ENCODE data around the gene CLASP1. TPM values are rescaled to one million over a fixed set of nuclear protein-coding genes. Genes with fewer than 3 reads are reported as not detected.

The CLASP1 gene
- total RNA-seq, 1 experiment from 2014 or later = 49.2 TPM

DNA sequence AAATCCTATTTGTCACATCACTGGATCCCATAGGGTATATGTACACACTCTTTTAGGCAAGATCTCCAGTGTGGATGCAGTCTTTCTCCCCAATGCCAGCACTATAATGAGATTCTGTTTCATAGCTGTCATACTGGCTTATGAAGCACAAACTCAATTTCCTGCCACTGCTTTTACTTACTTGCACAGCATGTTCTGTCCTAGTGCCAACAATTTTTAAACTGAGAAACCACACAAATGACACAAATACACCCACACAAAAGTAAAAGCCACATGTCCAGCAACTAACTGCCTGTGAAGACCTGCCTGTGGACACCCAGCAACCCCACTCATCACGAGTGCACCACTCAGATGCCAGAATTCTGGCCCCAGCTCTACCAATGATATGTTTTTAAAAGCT, 148.2 kb downstream of the CLASP1 start:
- Histone ChIP-seq H3K27me3 (ENCODE audit: control insufficient read depth, insufficient read depth, low read length) (no peaks in the 10 kb centered on the region), H3K27ac (ENCODE audit: low read length) (no peak overlapping the region), H3K4me3 (ENCODE audit: low read depth in 2 of 2, low read length in 2 of 2) (no peak overlapping the region), H3K9me3 (ENCODE audit: control insufficient read depth, insufficient read depth, low read depth, low read length) (no peaks in the 10 kb centered on the region), H3K36me3 (ENCODE audit: control insufficient read depth, insufficient read depth, low read length) (peaks cover 6% of the 10 kb centered on the region; the same call in 1 of the 2 replicates), H3K4me1 (ENCODE audit: control insufficient read depth, insufficient read depth, low read length) (no peaks in the 10 kb centered on the region)
- TF ChIP-seq TCF7L2 (IDR thresholded peaks at IDR 0.05; ENCODE audit: low read depth, low read length) = no peak
- no TSS peak for BruUV-seq (replicated peaks)
- intact Hi-C loops (cut with micrococcal nuclease; ENCODE audit: unreplicated experiment) (no loop called here), in situ Hi-C loops (cut with HindIII; ENCODE audit: low pct_unique_long_range_greater_than_20kb, low sequenced_read_pairs) (no loop called here)
- ChIA-PET CTCF (no interaction called here), POLR2A (no interaction called here)
- no peak for ATAC-seq
- no peak for DNase-seq (ENCODE audit: low read depth, low spot score)

DNA sequence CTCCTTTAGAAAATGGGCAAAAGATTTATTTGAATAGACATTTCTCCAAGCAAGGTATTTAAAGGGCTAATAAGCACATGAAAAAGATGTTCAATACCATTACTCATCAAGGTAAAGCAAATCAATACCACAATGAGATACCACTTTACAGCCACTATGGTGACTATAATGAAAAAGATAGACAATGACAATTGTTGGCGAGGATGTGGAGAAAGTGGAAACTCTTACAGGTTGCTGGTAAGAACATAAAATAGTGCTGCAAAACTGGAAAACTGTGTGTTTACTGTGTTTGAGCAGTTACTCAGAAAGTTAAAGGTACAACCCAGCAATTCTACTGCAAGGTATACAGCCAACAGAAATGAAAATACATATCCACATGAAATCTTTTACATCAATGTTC, 150.5 kb downstream of the CLASP1 start:
- TF ChIP-seq, protein P1, sequence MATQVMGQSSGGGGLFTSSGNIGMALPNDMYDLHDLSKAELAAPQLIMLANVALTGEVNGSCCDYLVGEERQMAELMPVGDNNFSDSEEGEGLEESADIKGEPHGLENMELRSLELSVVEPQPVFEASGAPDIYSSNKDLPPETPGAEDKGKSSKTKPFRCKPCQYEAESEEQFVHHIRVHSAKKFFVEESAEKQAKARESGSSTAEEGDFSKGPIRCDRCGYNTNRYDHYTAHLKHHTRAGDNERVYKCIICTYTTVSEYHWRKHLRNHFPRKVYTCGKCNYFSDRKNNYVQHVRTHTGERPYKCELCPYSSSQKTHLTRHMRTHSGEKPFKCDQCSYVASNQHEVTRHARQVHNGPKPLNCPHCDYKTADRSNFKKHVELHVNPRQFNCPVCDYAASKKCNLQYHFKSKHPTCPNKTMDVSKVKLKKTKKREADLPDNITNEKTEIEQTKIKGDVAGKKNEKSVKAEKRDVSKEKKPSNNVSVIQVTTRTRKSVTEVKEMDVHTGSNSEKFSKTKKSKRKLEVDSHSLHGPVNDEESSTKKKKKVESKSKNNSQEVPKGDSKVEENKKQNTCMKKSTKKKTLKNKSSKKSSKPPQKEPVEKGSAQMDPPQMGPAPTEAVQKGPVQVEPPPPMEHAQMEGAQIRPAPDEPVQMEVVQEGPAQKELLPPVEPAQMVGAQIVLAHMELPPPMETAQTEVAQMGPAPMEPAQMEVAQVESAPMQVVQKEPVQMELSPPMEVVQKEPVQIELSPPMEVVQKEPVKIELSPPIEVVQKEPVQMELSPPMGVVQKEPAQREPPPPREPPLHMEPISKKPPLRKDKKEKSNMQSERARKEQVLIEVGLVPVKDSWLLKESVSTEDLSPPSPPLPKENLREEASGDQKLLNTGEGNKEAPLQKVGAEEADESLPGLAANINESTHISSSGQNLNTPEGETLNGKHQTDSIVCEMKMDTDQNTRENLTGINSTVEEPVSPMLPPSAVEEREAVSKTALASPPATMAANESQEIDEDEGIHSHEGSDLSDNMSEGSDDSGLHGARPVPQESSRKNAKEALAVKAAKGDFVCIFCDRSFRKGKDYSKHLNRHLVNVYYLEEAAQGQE (IDR thresholded peaks at IDR 0.05; ENCODE audit: insufficient read depth in 1 of 2, low read depth in 2 of 2, low read length in 1 of 2) = no peak
- TF ChIP-seq TCF7L2 (IDR thresholded peaks at IDR 0.05; ENCODE audit: low read depth, low read length) (no peak), SIN3A (IDR thresholded peaks at IDR 0.05; ENCODE audit: borderline replicate concordance, insufficient read depth, low read depth, low read length) (no peak), POLR2AphosphoS5 (IDR thresholded peaks at IDR 0.05; ENCODE audit: low read depth, low read length) (no peak)
- TF ChIP-seq, protein P2, sequence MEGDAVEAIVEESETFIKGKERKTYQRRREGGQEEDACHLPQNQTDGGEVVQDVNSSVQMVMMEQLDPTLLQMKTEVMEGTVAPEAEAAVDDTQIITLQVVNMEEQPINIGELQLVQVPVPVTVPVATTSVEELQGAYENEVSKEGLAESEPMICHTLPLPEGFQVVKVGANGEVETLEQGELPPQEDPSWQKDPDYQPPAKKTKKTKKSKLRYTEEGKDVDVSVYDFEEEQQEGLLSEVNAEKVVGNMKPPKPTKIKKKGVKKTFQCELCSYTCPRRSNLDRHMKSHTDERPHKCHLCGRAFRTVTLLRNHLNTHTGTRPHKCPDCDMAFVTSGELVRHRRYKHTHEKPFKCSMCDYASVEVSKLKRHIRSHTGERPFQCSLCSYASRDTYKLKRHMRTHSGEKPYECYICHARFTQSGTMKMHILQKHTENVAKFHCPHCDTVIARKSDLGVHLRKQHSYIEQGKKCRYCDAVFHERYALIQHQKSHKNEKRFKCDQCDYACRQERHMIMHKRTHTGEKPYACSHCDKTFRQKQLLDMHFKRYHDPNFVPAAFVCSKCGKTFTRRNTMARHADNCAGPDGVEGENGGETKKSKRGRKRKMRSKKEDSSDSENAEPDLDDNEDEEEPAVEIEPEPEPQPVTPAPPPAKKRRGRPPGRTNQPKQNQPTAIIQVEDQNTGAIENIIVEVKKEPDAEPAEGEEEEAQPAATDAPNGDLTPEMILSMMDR (IDR thresholded peaks at IDR 0.05) = no peak

DNA sequence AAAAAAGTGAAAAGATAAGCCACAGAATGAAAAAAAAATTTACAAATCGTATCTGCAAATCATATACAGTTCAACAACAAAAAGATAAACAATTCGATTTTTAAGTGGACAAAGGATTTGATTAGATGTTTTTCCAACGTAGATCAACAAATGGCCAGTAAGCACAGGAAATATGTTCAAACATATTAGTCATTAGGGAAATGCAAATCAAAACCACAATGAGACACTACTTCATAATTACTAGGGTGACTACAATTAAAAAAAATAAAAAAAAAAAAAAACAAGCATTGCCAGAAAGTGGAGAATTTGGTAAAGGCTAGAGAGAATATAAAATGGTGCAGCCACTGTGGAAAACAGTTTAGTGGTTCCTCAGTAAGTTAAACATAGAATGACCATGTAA, 156.9 kb downstream of the CLASP1 start:
- TF ChIP-seq, protein P2 (IDR thresholded peaks at IDR 0.05) = no peak
- TF ChIP-seq SIN3A (IDR thresholded peaks at IDR 0.05; ENCODE audit: borderline replicate concordance, insufficient read depth, low read depth, low read length) (no peak), POLR2AphosphoS5 (IDR thresholded peaks at IDR 0.05; ENCODE audit: low read depth, low read length) (no peak), TCF7L2 (IDR thresholded peaks at IDR 0.05; ENCODE audit: low read depth, low read length) (no peak)
- TF ChIP-seq, protein P1 (IDR thresholded peaks at IDR 0.05; ENCODE audit: insufficient read depth in 1 of 2, low read depth in 2 of 2, low read length in 1 of 2) = no peak
- Histone ChIP-seq H3K4me1 (ENCODE audit: control insufficient read depth, insufficient read depth, low read length) (peaks cover 8% of the 10 kb centered on the region; the same call in 1 of the 2 replicates), H3K9me3 (ENCODE audit: control insufficient read depth, insufficient read depth, low read depth, low read length) (no peaks in the 10 kb centered on the region), H3K27ac (ENCODE audit: low read length) (no peak overlapping the region), H3K27me3 (ENCODE audit: control insufficient read depth, insufficient read depth, low read length) (no peaks in the 10 kb centered on the region), H3K36me3 (ENCODE audit: control insufficient read depth, insufficient read depth, low read length) (no peaks in the 10 kb centered on the region), H3K4me3 (ENCODE audit: low read depth in 2 of 2, low read length in 2 of 2) (no peak overlapping the region)
- POLR2A ChIA-PET = no interaction called here
- in situ Hi-C loops (cut with HindIII; ENCODE audit: low pct_unique_long_range_greater_than_20kb, low sequenced_read_pairs) = no loop called here
- DNase-seq (ENCODE audit: low read depth, low spot score) (no peak), ATAC-seq (no peak)
- CTCF ChIA-PET = no interaction called here
- intact Hi-C loops (cut with micrococcal nuclease; ENCODE audit: unreplicated experiment) = no loop called here
- BruUV-seq (replicated peaks) = no TSS peak

More for the DNA sequence above, 150.5 kb downstream of the CLASP1 start:
- Histone ChIP-seq H3K4me3 (ENCODE audit: low read depth in 2 of 2, low read length in 2 of 2) (no peak overlapping the region), H3K27ac (ENCODE audit: low read length) (no peak overlapping the region), H3K9me3 (ENCODE audit: control insufficient read depth, insufficient read depth, low read depth, low read length) (no peaks in the 10 kb centered on the region), H3K27me3 (ENCODE audit: control insufficient read depth, insufficient read depth, low read length) (no peaks in the 10 kb centered on the region), H3K4me1 (ENCODE audit: control insufficient read depth, insufficient read depth, low read length) (no peaks in the 10 kb centered on the region), H3K36me3 (ENCODE audit: control insufficient read depth, insufficient read depth, low read length) (peaks cover 6% of the 10 kb centered on the region; the same call in 1 of the 2 replicates)
- no peak for ATAC-seq
- intact Hi-C loops (cut with micrococcal nuclease; ENCODE audit: unreplicated experiment) (no loop called here), in situ Hi-C loops (cut with HindIII; ENCODE audit: low pct_unique_long_range_greater_than_20kb, low sequenced_read_pairs) (no loop called here)
- DNase-seq (ENCODE audit: low read depth, low spot score) = no peak
- POLR2A ChIA-PET = no interaction called here
- CTCF ChIA-PET = no interaction called here
- TSS peak; percentile 18 for BruUV-seq (replicated peaks)
